Umbilical cord (tissue), 2 donors: ENCODE measurements around the gene SLC15A5. TPM values are rescaled to one million over a fixed set of nuclear protein-coding genes. Genes with fewer than 3 reads are reported as not detected.

Experiments
- DNase-seq: peaks from one replicate; pipeline ENCODE4 v3.0.0-alpha.2; 2015; ENCODE audit warnings: low spot score
- total RNA-seq: library from RNA; depleted of rRNA; stranded (reverse); fragments of >200 nt; gene quantifications from one replicate; pipeline ENCODE4 v1.2.3, GENCODE V29; 2014; ENCODE audit warnings: low replicate concordance; ENCODE audit not compliant: insufficient read depth

Gene SLC15A5
- total RNA-seq, 1 donor from 2014 or later, result 0.96 TPM

- DNase-seq, result no peak
These were observed 15.5 kb downstream of the SLC15A5 start for GRCh38 chr12:16261944-16262475.

- DNase-seq, result no peak
These were observed 17.3 kb downstream of the SLC15A5 start for GRCh38 chr12:16260206-16260605.

GRCh38 chr12:16258963-16259362 lies 18.5 kb downstream of the SLC15A5 start:
- DNase-seq, result no peak

- DNase-seq, result no peak
These were observed 31.2 kb downstream of the SLC15A5 start for GRCh38 chr12:16246264-16246663.

- DNase-seq, result no peak
These were observed 32.3 kb downstream of the SLC15A5 start for GRCh38 chr12:16245209-16245608.

- DNase-seq, result no peak
These were observed 33.7 kb downstream of the SLC15A5 start for GRCh38 chr12:16243487-16244412.

GRCh38 chr12:16241346-16241745 lies 36.1 kb downstream of the SLC15A5 start:
- DNase-seq, result no peak

- DNase-seq, result peak; percentile 56
These were observed 38.8 kb downstream of the SLC15A5 start for GRCh38 chr12:16238661-16239060.

GRCh38 chr12:16229676-16230075 lies 47.8 kb downstream of the SLC15A5 start:
- no peak for DNase-seq

GRCh38 chr12:16228067-16228466 lies 49.4 kb downstream of the SLC15A5 start:
- DNase-seq, result no peak

GRCh38 chr12:16225692-16226091 lies 51.8 kb downstream of the SLC15A5 start:
- no peak for DNase-seq

- no peak for DNase-seq
These were observed 53.3 kb downstream of the SLC15A5 start for GRCh38 chr12:16224196-16224595.

GRCh38 chr12:16221776-16222175 lies 55.7 kb downstream of the SLC15A5 start:
- no peak for DNase-seq

GRCh38 chr12:16220120-16220519 lies 57.4 kb downstream of the SLC15A5 start:
- no peak for DNase-seq

GRCh38 chr12:16218934-16219751 lies 58.3 kb downstream of the SLC15A5 start:
- DNase-seq, result no peak

- no peak for DNase-seq
These were observed 59.3 kb downstream of the SLC15A5 start for GRCh38 chr12:16218234-16218633.

GRCh38 chr12:16211731-16212130 lies 65.8 kb downstream of the SLC15A5 start:
- DNase-seq, result no peak

- no peak for DNase-seq
These were observed 78.6 kb downstream of the SLC15A5 start for GRCh38 chr12:16198884-16199283.

GRCh38 chr12:16197600-16197999 lies 79.9 kb downstream of the SLC15A5 start:
- DNase-seq, result no peak

- no peak for DNase-seq
These were observed 87.6 kb downstream of the SLC15A5 start for GRCh38 chr12:16189849-16190248.

- no peak for DNase-seq
These were observed 89.8 kb downstream of the SLC15A5 start for GRCh38 chr12:16187660-16188059.

GRCh38 chr12:16184681-16185080 lies 92.8 kb downstream of the SLC15A5 start:
- no peak for DNase-seq
